Measurements from ENCODE around the gene SIPA1L3. TPM values are rescaled to one million over a fixed set of nuclear protein-coding genes. Genes with fewer than 3 reads are reported as not detected.

Gene SIPA1L3
- total RNA-seq, 4 donors from 2014 or later: 50.0 to 69.8 (median 53.6) TPM

DNA sequence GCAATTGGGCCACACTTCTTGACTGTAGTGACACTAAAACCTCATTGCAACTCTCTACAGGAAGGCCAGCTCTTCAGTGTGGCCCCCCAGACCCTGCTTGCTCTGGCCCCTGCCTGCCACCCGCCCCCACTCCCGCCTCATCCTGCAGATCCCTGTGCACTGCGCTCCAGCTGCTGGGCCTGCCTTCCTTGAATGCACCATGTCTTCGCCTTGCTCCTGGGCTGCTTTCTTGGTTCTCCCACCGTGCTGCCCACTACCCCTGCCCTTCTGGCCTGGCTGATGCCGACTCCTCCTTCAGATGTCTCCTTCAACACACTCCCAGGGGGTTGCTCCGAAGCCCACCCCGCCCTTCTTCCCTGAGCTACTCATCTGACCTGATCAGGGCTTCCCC, 98.2 kb downstream of the SIPA1L3 start:
- no peak overlapping the region for H3K4me3 ChIP-seq (ENCODE audit: low read depth, poor library complexity, severe bottlenecking)
- intact Hi-C loops (cut with DNase I; ENCODE audit: low total_unique reads): loop anchor here (5.0 kb wide), 1 partner anchor 322 kb away; no protein-coding TSS in a partner anchor
- 70 to 78% methylated on average over 8 of the region's 8 CpGs for WGBS, 2 donors

DNA sequence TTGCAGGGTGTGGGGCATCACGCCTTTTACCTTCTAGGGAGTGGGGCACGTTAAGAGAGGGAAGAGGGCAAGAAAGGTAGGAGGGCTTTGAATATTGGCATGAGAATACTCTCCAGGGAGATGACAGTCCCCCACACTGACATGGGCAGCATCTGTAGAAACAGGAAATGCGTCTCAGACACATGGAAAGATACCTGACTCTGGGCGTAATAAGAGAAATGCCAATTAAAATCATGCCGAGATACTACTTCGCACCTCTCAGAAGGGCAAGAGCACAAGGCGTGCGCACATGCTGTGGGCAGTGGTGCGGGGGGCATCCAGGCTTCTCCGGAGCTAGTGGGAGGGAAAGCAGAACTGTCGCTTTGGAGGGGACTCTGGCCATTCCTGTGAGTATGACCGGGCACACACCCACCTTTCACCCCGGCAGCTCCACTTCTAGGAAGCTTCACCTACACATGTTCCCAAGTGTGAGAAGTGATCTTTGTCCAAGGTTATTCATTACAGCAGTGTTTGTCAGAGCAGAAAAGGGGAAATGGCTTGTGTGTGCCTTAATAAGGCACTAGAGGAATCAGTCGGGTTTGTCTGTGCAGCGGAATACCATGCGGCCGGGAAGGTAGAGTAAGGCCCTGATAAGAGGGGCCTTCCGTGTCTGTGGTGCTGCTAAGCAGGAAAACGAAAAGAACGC, 99.5 kb downstream of the SIPA1L3 start:
- no peak for DNase-seq (ENCODE audit: low spot score in 2 of 2)
- WGBS, 2 donors: 90 to 92% methylated on average over 20 of the region's 20 CpGs
- no peak for TF ChIP-seq POLR2A (IDR thresholded peaks at IDR 0.05)
- TF ChIP-seq, protein P1, sequence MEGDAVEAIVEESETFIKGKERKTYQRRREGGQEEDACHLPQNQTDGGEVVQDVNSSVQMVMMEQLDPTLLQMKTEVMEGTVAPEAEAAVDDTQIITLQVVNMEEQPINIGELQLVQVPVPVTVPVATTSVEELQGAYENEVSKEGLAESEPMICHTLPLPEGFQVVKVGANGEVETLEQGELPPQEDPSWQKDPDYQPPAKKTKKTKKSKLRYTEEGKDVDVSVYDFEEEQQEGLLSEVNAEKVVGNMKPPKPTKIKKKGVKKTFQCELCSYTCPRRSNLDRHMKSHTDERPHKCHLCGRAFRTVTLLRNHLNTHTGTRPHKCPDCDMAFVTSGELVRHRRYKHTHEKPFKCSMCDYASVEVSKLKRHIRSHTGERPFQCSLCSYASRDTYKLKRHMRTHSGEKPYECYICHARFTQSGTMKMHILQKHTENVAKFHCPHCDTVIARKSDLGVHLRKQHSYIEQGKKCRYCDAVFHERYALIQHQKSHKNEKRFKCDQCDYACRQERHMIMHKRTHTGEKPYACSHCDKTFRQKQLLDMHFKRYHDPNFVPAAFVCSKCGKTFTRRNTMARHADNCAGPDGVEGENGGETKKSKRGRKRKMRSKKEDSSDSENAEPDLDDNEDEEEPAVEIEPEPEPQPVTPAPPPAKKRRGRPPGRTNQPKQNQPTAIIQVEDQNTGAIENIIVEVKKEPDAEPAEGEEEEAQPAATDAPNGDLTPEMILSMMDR (IDR thresholded peaks at IDR 0.05): no peak
- no peak overlapping the region for H3K4me3 ChIP-seq (ENCODE audit: low read depth, poor library complexity, severe bottlenecking)
- intact Hi-C loops (cut with DNase I; ENCODE audit: low total_unique reads): loop anchor here (5.0 kb wide), 1 partner anchor 321 kb away; no protein-coding TSS in a partner anchor

More for the DNA sequence above, 98.2 kb downstream of the SIPA1L3 start:
- TF ChIP-seq, protein P1 (IDR thresholded peaks at IDR 0.05): no peak
- TF ChIP-seq POLR2A (IDR thresholded peaks at IDR 0.05): no peak
- DNase-seq (ENCODE audit: low spot score in 2 of 2): no peak

DNA sequence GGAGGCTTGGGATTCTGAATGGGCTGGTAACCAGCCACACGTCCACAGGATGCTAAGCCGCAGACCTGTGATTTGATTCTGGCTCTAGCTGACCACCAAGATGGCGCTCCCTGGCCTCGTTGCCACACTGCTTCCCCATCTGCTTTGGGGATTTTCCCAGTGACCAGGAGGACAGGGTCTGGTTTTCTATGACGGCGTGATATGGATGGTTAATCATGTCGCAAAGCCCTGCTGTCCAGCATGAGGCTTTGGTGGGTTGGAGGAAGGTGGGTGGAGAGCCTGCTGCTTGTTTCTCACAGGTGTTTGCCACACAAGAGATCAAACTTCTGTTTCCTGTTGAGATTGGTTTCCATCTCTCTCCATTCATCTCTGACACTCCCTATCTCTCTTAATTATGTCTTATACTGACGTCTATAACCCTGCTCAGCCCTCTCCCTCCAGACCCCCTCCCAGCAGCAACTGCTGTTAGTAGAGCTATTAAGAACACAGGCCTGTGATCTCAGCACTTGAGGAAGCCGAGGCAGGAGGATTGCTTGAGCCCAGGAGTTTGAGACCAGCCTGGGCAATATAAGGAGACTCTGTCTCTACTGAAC, 102.7 kb downstream of the SIPA1L3 start:
- no peak overlapping the region for H3K4me3 ChIP-seq (ENCODE audit: low read depth, poor library complexity, severe bottlenecking)
- no peak for DNase-seq (ENCODE audit: low spot score in 2 of 2)
- no peak for TF ChIP-seq POLR2A (IDR thresholded peaks at IDR 0.05)
- TF ChIP-seq, protein P1 (IDR thresholded peaks at IDR 0.05): no peak
- intact Hi-C loops (cut with DNase I; ENCODE audit: low total_unique reads): loop anchor here (5.0 kb wide), 1 partner anchor 318 kb away; no protein-coding TSS in a partner anchor
- WGBS, 2 donors: 90 to 94% methylated on average over 9 of the region's 9 CpGs

DNA sequence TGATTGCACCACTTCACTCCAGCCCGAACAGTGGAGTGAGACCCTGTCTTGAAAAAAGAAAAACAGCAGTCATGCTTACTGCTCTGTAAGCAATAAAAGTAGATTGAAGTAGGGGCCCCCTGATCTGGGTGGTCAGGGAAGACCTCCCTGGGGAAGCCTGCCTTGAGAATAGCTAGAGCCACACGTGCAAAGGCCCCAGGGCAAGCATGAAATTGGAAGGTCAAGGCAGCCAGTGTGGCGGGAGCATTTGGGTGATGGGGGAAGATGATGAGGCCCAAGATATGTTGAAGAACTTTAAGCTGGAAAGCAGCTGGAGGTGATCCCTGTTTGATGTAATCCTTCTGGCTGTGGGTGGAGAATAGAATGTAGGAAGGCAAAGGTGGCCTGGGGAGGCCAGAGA, 104.4 kb downstream of the SIPA1L3 start:
- TF ChIP-seq, protein P1 (IDR thresholded peaks at IDR 0.05): no peak
- no peak for TF ChIP-seq POLR2A (IDR thresholded peaks at IDR 0.05)
- no peak for DNase-seq (ENCODE audit: low spot score in 2 of 2)
- 91 to 94% methylated on average over 3 of the region's 3 CpGs for WGBS, 2 donors
- intact Hi-C loops (cut with DNase I; ENCODE audit: low total_unique reads): no loop called here
- no peak overlapping the region for H3K4me3 ChIP-seq (ENCODE audit: low read depth, poor library complexity, severe bottlenecking)

DNA sequence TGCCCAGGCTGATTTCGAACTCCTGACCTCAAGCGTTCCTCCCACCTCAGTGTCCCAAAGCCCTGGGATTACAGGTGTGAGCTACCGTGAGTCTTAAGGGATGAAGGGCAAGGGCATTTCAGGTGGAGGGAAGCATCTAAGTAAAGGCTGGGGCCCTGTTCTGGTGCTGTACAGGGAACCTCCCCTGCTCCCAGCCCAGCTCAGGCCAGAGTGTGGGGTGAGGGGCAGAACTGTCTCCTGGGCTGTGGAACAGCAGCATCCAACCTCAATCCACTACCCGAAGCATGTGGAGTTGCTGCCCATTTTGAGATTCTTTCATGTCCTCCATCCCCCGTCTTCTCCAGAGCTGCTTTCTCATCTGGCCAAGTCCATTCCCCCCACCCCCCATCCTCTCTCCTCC, 105.3 kb downstream of the SIPA1L3 start:
- intact Hi-C loops (cut with DNase I; ENCODE audit: low total_unique reads): no loop called here
- H3K4me3 ChIP-seq (ENCODE audit: low read depth, poor library complexity, severe bottlenecking): no peak overlapping the region
- DNase-seq (ENCODE audit: low spot score in 2 of 2): no peak
- TF ChIP-seq, protein P1 (IDR thresholded peaks at IDR 0.05): no peak
- TF ChIP-seq POLR2A (IDR thresholded peaks at IDR 0.05): no peak
- WGBS, 2 donors: 83 to 85% methylated on average over 5 of the region's 5 CpGs

All from lower leg skin (tissue), 4 donors.